CD4-positive, alpha-beta T cell (primary cell): ENCODE measurements around the gene C16orf86. TPM values are rescaled to one million over a fixed set of nuclear protein-coding genes. Genes with fewer than 3 reads are reported as not detected.

ENCODE experiments used
- ATAC-seq: fragments of 200-7000 bp; cut with Tn5 transposase; one replicate; pipeline ENCODE4 v1.10.0; 2022; ENCODE audit warnings: mild to moderate bottlenecking; ENCODE audit not compliant: poor library complexity
- CTCF ChIA-PET: fragments of 350-600 bp; sonication (Branson Sonifier 250); formaldehyde crosslinking; loops from one replicate; lab custom pipeline; 2021; ENCODE audit warnings: antibody characterized with exemption, inconsistent platforms; lab: Charles Lee
- POLR2A ChIA-PET: fragments of 350-600 bp; sonication (Branson Sonifier 250); formaldehyde crosslinking; loops from one replicate; lab custom pipeline; 2021; ENCODE audit warnings: antibody characterized with exemption, inconsistent platforms; lab: Charles Lee
- DNase-seq, 14 experiments: peaks; one replicate each; pipeline ENCODE4 v3.0.0-alpha.2; 2013 to 2020; ENCODE audit warnings: mixed read lengths in 2 of 14
- H3K27ac ChIP-seq, 2 donors: one replicate each; pipeline versions ENCODE4 v1.5.1 to v1.7.0; 2013; ENCODE audit warnings: low read length in 2 of 2, low read depth in 1 of 2, mild to moderate bottlenecking in 1 of 2
- H3K27me3 ChIP-seq, 2 experiments: 1 replicate in 1 of 2; 2 replicates in 1 of 2; pipeline versions ENCODE4 v1.6.1 to v1.7.0; 2013; ENCODE audit warnings: low read length in 2 of 2, control low read depth in 1 of 2, mild to moderate bottlenecking in 1 of 2, moderate library complexity in 1 of 2; ENCODE audit not compliant: insufficient read depth in 2 of 2, control insufficient read depth in 1 of 2
- H3K36me3 ChIP-seq: one replicate; pipeline ENCODE4 v1.6.1; 2013; ENCODE audit warnings: low read length, control low read depth; ENCODE audit not compliant: insufficient read depth
- H3K4me1 ChIP-seq: one replicate; pipeline ENCODE4 v1.6.1; 2013; ENCODE audit warnings: low read length, control low read depth; ENCODE audit not compliant: insufficient read depth
- H3K4me3 ChIP-seq: one replicate; pipeline ENCODE4 v1.5.1; 2013; ENCODE audit warnings: mild to moderate bottlenecking, low read length, moderate library complexity
- H3K9me3 ChIP-seq, 2 experiments: 1 replicate in 1 of 2; 2 replicates in 1 of 2; pipeline versions ENCODE4 v1.6.1 to v1.7.0; 2013; ENCODE audit warnings: low read length in 2 of 2, mild to moderate bottlenecking in 2 of 2, control low read depth in 1 of 2, moderate library complexity in 1 of 2; ENCODE audit not compliant: control insufficient read depth in 1 of 2, insufficient read depth in 1 of 2
- H3K27ac Mint-ChIP-seq: one replicate; pipeline ENCODE4 v1.8.0; 2020; ENCODE audit warnings: mixed read lengths
- H3K27me3 Mint-ChIP-seq: one replicate; pipeline ENCODE4 v1.8.0; 2021; ENCODE audit warnings: mixed read lengths
- H3K36me3 Mint-ChIP-seq: one replicate; pipeline ENCODE4 v1.8.0; 2021; ENCODE audit warnings: low read depth, mixed read lengths
- H3K4me1 Mint-ChIP-seq: one replicate; pipeline ENCODE4 v1.8.0; 2021; ENCODE audit warnings: low read depth, mixed read lengths
- H3K4me3 Mint-ChIP-seq: one replicate; pipeline ENCODE4 v1.8.0; 2020; ENCODE audit warnings: mild to moderate bottlenecking, mixed read lengths
- H3K9me3 Mint-ChIP-seq: one replicate; pipeline ENCODE4 v1.8.0; 2020; ENCODE audit warnings: mixed read lengths
- intact Hi-C, 2 experiments: fragments of 100-400 bp; cut with DNase I in 1 of 2; cut with micrococcal nuclease in 1 of 2; formaldehyde crosslinking; loops; one replicate each; pipeline versions ENCODE4 v1.15.1 to v1.9.0; 2023 to 2025; cut with DNase I, micrococcal nuclease
- total RNA-seq, 174 experiments: library from RNA in 2 of 174; stranded (reverse) in 2 of 174; gene quantifications; one replicate each; pipeline ENCODE4 v1.2.3 and lab custom pipeline; 2021 to 2026
- TF ChIP-seq, protein P1 (sequence below): fragments of 200-600 bp; IDR thresholded peaks from one replicate; pipeline ENCODE4 v1.8.0; 2022; ENCODE audit warnings: antibody characterized with exemption, mild to moderate bottlenecking

The C16orf86 gene
- total RNA-seq, 2 experiments from 2014 or later = 2.0 to 2.4 TPM

GRCh38 chr16:67701420-67701819 lies 34.8 kb downstream of the C16orf86 start:
- Mint-ChIP-seq H3K36me3 (peaks cover 5% of the 10 kb centered on the region), H3K27me3 (no peaks in the 10 kb centered on the region), H3K27ac (no peak overlapping the region), H3K4me3 (no peak overlapping the region), H3K9me3 (no peaks in the 10 kb centered on the region), H3K4me1 (peaks cover 35% of the 10 kb centered on the region)
- ATAC-seq (no peak), DNase-seq (no peak)
- peaks cover 12% of the 10 kb centered on the region for H3K4me1 ChIP-seq
- H3K36me3 ChIP-seq = peaks cover 6% of the 10 kb centered on the region
- no peak overlapping the region for H3K4me3 ChIP-seq
- no peaks in the 10 kb centered on the region for H3K27me3 ChIP-seq
- intact Hi-C loops = no loop called here
- no peak overlapping the region for H3K27ac ChIP-seq
- CTCF ChIA-PET = no interaction called here
- TF ChIP-seq, protein P1, sequence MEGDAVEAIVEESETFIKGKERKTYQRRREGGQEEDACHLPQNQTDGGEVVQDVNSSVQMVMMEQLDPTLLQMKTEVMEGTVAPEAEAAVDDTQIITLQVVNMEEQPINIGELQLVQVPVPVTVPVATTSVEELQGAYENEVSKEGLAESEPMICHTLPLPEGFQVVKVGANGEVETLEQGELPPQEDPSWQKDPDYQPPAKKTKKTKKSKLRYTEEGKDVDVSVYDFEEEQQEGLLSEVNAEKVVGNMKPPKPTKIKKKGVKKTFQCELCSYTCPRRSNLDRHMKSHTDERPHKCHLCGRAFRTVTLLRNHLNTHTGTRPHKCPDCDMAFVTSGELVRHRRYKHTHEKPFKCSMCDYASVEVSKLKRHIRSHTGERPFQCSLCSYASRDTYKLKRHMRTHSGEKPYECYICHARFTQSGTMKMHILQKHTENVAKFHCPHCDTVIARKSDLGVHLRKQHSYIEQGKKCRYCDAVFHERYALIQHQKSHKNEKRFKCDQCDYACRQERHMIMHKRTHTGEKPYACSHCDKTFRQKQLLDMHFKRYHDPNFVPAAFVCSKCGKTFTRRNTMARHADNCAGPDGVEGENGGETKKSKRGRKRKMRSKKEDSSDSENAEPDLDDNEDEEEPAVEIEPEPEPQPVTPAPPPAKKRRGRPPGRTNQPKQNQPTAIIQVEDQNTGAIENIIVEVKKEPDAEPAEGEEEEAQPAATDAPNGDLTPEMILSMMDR = no peak
- POLR2A ChIA-PET = no interaction called here
- peaks cover 0 to 13% of the 10 kb centered on the region in 2 experiments for H3K9me3 ChIP-seq

DNA sequence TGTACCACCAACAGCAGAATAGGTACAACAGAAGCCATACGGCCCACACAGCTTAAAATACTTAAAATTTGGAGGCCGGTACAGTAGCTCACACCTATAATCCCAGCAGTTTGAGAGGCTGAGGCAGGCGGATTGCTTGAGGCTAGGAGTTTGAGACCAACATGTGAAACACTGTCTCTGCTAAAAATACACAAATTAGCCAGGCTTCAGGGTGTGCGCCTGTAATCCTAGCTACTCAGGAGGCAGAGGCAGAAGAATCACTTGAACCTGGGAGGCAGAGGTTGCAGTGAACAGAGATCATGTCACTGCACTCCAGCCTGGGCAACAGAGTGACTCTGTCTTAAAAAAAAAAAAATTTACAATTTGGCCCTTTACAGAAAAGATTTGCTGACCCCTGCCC lies 35.5 kb downstream of the C16orf86 start:
- intact Hi-C loops = no loop called here
- H3K4me3 Mint-ChIP-seq = no peak overlapping the region
- Histone ChIP-seq H3K27me3 (no peaks in the 10 kb centered on the region), H3K9me3 (peaks cover 0 to 13% of the 10 kb centered on the region in 2 experiments), H3K4me1 (peaks cover 12% of the 10 kb centered on the region), H3K27ac (no peak overlapping the region), H3K36me3 (peaks cover 6% of the 10 kb centered on the region), H3K4me3 (no peak overlapping the region)
- no peaks in the 10 kb centered on the region for H3K27me3 Mint-ChIP-seq
- TF ChIP-seq, protein P1 = no peak
- no peak overlapping the region for H3K27ac Mint-ChIP-seq
- H3K4me1 Mint-ChIP-seq = peaks cover 31% of the 10 kb centered on the region
- CTCF ChIA-PET = no interaction called here
- no peak for DNase-seq
- H3K9me3 Mint-ChIP-seq = no peaks in the 10 kb centered on the region
- POLR2A ChIA-PET = no interaction called here
- H3K36me3 Mint-ChIP-seq = peaks cover 5% of the 10 kb centered on the region
- ATAC-seq = no peak

DNA sequence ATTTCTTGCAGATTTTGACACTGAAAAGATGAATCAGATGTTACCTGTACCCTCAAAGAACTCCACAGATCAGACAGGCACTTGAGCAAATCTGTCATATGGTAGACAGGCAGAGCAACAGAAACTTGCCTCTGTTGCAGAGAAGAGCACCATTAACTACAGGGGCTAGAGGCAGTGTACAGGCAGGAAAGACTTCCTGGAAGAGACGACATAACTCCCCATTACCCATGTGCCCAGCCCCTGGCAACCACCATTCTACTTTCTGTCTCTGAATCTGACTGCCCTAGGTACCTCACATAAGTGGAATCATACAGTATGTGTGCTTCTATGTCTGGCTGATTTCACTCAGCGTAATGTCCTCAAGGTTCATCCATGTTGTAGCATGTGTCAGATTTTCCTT lies 37.0 kb downstream of the C16orf86 start:
- no peaks in the 10 kb centered on the region for H3K9me3 Mint-ChIP-seq
- H3K36me3 Mint-ChIP-seq = no peaks in the 10 kb centered on the region
- TF ChIP-seq, protein P1 = no peak
- DNase-seq = peak in 5 of 14 experiments; percentile 14 to 31 (median 17)
- Histone ChIP-seq H3K4me1 (peaks cover 12% of the 10 kb centered on the region), H3K4me3 (no peak overlapping the region), H3K27ac (peak overlapping the region in 1 of 2 donors; percentile 40), H3K9me3 (peaks cover 0 to 13% of the 10 kb centered on the region in 2 experiments), H3K27me3 (no peaks in the 10 kb centered on the region), H3K36me3 (no peaks in the 10 kb centered on the region)
- ChIA-PET CTCF (no interaction called here), POLR2A (no interaction called here)
- H3K27me3 Mint-ChIP-seq = no peaks in the 10 kb centered on the region
- intact Hi-C loops = no loop called here
- peak overlapping the region; percentile 80 for H3K27ac Mint-ChIP-seq
- H3K4me1 Mint-ChIP-seq = peaks cover 32% of the 10 kb centered on the region
- ATAC-seq = peak; percentile 54
- no peak overlapping the region for H3K4me3 Mint-ChIP-seq
